ENCODE measurements around the gene CCDC191. TPM values are rescaled to one million over a fixed set of nuclear protein-coding genes. Genes with fewer than 3 reads are reported as not detected.

The CCDC191 gene
- total and polyA plus RNA-seq, 5 donors from 2014 or later = 0.87 to 6.5 (median 1.4) TPM

GRCh38 chr3:114078126-114078525, 21.8 kb upstream of the CCDC191 start:
- Mint-ChIP-seq H3K4me1 (peaks cover 0 to 5% (median 4%) of the 10 kb centered on the region in 4 donors), H3K36me3 (peaks cover 57% of the 10 kb centered on the region), H3K27ac (no peak overlapping the region), H3K27me3 (no peaks in the 10 kb centered on the region), H3K4me3 (no peak overlapping the region), H3K9me3 (no peaks in the 10 kb centered on the region)
- DNase-seq (no peak), ATAC-seq (ENCODE audit: low read depth in 2 of 2) (no peak)
- Histone ChIP-seq H3K27ac (ENCODE audit: insufficient read depth, low read length, poor library complexity, severe bottlenecking) (no peak overlapping the region), H3K27me3 (ENCODE audit: control insufficient read depth, insufficient read depth, low read length) (no peaks in the 10 kb centered on the region), H3K4me3 (ENCODE audit: low read depth, low read length) (no peak overlapping the region), H3K36me3 (ENCODE audit: control insufficient read depth, insufficient read depth, low read length) (peaks cover 90% of the 10 kb centered on the region), H3K9me3 (ENCODE audit: control insufficient read depth in 2 of 2, low read length in 2 of 2) (no peaks in the 10 kb centered on the region), H3K4me1 (ENCODE audit: control insufficient read depth, insufficient read depth, low read length, poor library complexity, severe bottlenecking) (no peaks in the 10 kb centered on the region)

GRCh38 chr3:114076711-114077110, 20.4 kb upstream of the CCDC191 start:
- H3K27me3 ChIP-seq (ENCODE audit: control insufficient read depth, insufficient read depth, low read length) = no peaks in the 10 kb centered on the region
- Mint-ChIP-seq H3K9me3 (no peaks in the 10 kb centered on the region), H3K4me1 (peaks cover 0 to 7% (median 4%) of the 10 kb centered on the region in 4 donors), H3K4me3 (no peak overlapping the region), H3K27ac (no peak overlapping the region), H3K36me3 (peaks cover 59% of the 10 kb centered on the region), H3K27me3 (no peaks in the 10 kb centered on the region)
- H3K36me3 ChIP-seq (ENCODE audit: control insufficient read depth, insufficient read depth, low read length) = peaks cover 89% of the 10 kb centered on the region
- H3K4me3 ChIP-seq (ENCODE audit: low read depth, low read length) = no peak overlapping the region
- H3K9me3 ChIP-seq (ENCODE audit: control insufficient read depth in 2 of 2, low read length in 2 of 2) = no peaks in the 10 kb centered on the region
- no peaks in the 10 kb centered on the region for H3K4me1 ChIP-seq (ENCODE audit: control insufficient read depth, insufficient read depth, low read length, poor library complexity, severe bottlenecking)
- ATAC-seq (ENCODE audit: low read depth in 2 of 2) (no peak), DNase-seq (no peak)
- H3K27ac ChIP-seq (ENCODE audit: insufficient read depth, low read length, poor library complexity, severe bottlenecking) = no peak overlapping the region

DNA sequence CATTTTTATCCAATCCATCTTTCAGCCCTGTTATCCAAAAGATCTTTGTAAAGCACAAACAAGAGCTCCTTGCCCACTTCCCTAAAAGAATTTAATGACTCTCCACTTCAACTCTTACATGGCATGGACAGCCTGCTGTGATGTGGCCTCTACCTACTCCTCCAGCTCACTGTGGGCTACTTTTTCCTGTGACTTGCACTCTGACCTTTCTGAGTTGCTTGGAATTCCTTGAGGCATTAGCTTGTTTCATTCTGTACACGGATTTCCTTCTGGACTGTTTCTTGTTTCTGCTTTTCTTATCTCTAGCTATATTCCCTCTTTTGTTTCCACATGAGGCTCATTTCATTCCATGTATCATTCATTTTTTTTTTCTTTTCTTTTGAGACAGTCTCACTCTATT, 15.5 kb upstream of the CCDC191 start:
- peaks cover 0 to 22% (median 3%) of the 10 kb centered on the region in 4 donors for H3K4me1 Mint-ChIP-seq
- Histone ChIP-seq H3K4me1 (ENCODE audit: control insufficient read depth, insufficient read depth, low read length, poor library complexity, severe bottlenecking) (no peaks in the 10 kb centered on the region), H3K27me3 (ENCODE audit: control insufficient read depth, insufficient read depth, low read length) (no peaks in the 10 kb centered on the region), H3K4me3 (ENCODE audit: low read depth, low read length) (no peak overlapping the region), H3K9me3 (ENCODE audit: control insufficient read depth in 2 of 2, low read length in 2 of 2) (no peaks in the 10 kb centered on the region), H3K27ac (ENCODE audit: insufficient read depth, low read length, poor library complexity, severe bottlenecking) (no peak overlapping the region), H3K36me3 (ENCODE audit: control insufficient read depth, insufficient read depth, low read length) (peaks cover 88% of the 10 kb centered on the region)
- H3K9me3 Mint-ChIP-seq = no peaks in the 10 kb centered on the region
- DNase-seq (no peak), ATAC-seq (ENCODE audit: low read depth in 2 of 2) (no peak)
- H3K36me3 Mint-ChIP-seq = peaks cover 51% of the 10 kb centered on the region
- no peaks in the 10 kb centered on the region for H3K27me3 Mint-ChIP-seq
- peak overlapping the region in 2 of 3 donors; percentile 9 to 52 for H3K27ac Mint-ChIP-seq
- H3K4me3 Mint-ChIP-seq = no peak overlapping the region

DNA sequence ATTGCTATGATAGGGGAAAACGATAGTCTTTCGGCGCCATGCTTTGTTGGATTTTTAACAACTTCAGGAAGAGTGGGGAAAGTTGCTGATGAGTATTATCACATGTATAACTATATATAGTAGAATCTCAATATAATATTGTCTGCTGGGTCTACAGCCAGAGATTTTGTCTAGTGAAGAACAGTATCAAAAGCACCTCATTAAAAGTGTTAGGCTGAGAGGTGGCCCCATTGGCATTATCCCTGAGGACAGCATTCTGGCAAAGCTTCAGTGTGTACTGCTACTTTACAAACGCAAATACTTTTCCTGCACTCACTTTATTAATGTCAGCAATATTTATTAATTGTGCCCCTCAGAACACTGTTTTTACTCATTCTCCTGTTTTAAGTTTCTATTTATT, 12.0 kb upstream of the CCDC191 start:
- no peaks in the 10 kb centered on the region for H3K9me3 ChIP-seq (ENCODE audit: control insufficient read depth in 2 of 2, low read length in 2 of 2)
- no peak overlapping the region for H3K27ac ChIP-seq (ENCODE audit: insufficient read depth, low read length, poor library complexity, severe bottlenecking)
- Mint-ChIP-seq H3K27ac (no peak overlapping the region), H3K4me3 (no peak overlapping the region), H3K9me3 (no peaks in the 10 kb centered on the region), H3K27me3 (no peaks in the 10 kb centered on the region), H3K36me3 (peaks cover 60% of the 10 kb centered on the region), H3K4me1 (peaks cover 0 to 28% (median 12%) of the 10 kb centered on the region in 4 donors)
- H3K4me1 ChIP-seq (ENCODE audit: control insufficient read depth, insufficient read depth, low read length, poor library complexity, severe bottlenecking) = no peaks in the 10 kb centered on the region
- ATAC-seq (ENCODE audit: low read depth in 2 of 2) (no peak), DNase-seq (no peak)
- peaks cover 72% of the 10 kb centered on the region for H3K36me3 ChIP-seq (ENCODE audit: control insufficient read depth, insufficient read depth, low read length)
- no peak overlapping the region for H3K4me3 ChIP-seq (ENCODE audit: low read depth, low read length)
- no peaks in the 10 kb centered on the region for H3K27me3 ChIP-seq (ENCODE audit: control insufficient read depth, insufficient read depth, low read length)

- ATAC-seq (ENCODE audit: low read depth in 2 of 2) (no peak), DNase-seq (no peak)
- H3K9me3 Mint-ChIP-seq = no peaks in the 10 kb centered on the region
- H3K36me3 ChIP-seq (ENCODE audit: control insufficient read depth, insufficient read depth, low read length) = peaks cover 68% of the 10 kb centered on the region
- H3K4me3 ChIP-seq (ENCODE audit: low read depth, low read length) = no peak overlapping the region
- no peaks in the 10 kb centered on the region for H3K9me3 ChIP-seq (ENCODE audit: control insufficient read depth in 2 of 2, low read length in 2 of 2)
- H3K27me3 Mint-ChIP-seq = no peaks in the 10 kb centered on the region
- H3K27ac Mint-ChIP-seq = no peak overlapping the region
- H3K4me3 Mint-ChIP-seq = no peak overlapping the region
- peaks cover 2 to 32% (median 14%) of the 10 kb centered on the region in 4 donors for H3K4me1 Mint-ChIP-seq
- H3K27ac ChIP-seq (ENCODE audit: insufficient read depth, low read length, poor library complexity, severe bottlenecking) = no peak overlapping the region
- peaks cover 56% of the 10 kb centered on the region for H3K36me3 Mint-ChIP-seq
- H3K27me3 ChIP-seq (ENCODE audit: control insufficient read depth, insufficient read depth, low read length) = no peaks in the 10 kb centered on the region
- H3K4me1 ChIP-seq (ENCODE audit: control insufficient read depth, insufficient read depth, low read length, poor library complexity, severe bottlenecking) = no peaks in the 10 kb centered on the region
Measured at GRCh38 chr3:114067804-114068203, 11.5 kb upstream of the CCDC191 start.

GRCh38 chr3:114060906-114061655, 4.8 kb upstream of the CCDC191 start:
- Mint-ChIP-seq H3K4me1 (peaks cover 39 to 65% (median 43%) of the 10 kb centered on the region in 4 donors), H3K9me3 (no peaks in the 10 kb centered on the region), H3K36me3 (peaks cover 23% of the 10 kb centered on the region), H3K4me3 (no peak overlapping the region), H3K27me3 (no peaks in the 10 kb centered on the region), H3K27ac (no peak overlapping the region)
- Histone ChIP-seq H3K4me3 (ENCODE audit: low read depth, low read length) (no peak overlapping the region), H3K36me3 (ENCODE audit: control insufficient read depth, insufficient read depth, low read length) (peaks cover 25% of the 10 kb centered on the region), H3K27me3 (ENCODE audit: control insufficient read depth, insufficient read depth, low read length) (no peaks in the 10 kb centered on the region), H3K9me3 (ENCODE audit: control insufficient read depth in 2 of 2, low read length in 2 of 2) (no peaks in the 10 kb centered on the region), H3K4me1 (ENCODE audit: control insufficient read depth, insufficient read depth, low read length, poor library complexity, severe bottlenecking) (peaks cover 18% of the 10 kb centered on the region), H3K27ac (ENCODE audit: insufficient read depth, low read length, poor library complexity, severe bottlenecking) (no peak overlapping the region)
- DNase-seq = no peak
- ATAC-seq (ENCODE audit: low read depth in 2 of 2) = no peak

- Mint-ChIP-seq H3K36me3 (peaks cover 3% of the 10 kb centered on the region), H3K27me3 (no peaks in the 10 kb centered on the region), H3K9me3 (no peaks in the 10 kb centered on the region), H3K4me3 (peak overlapping the region; percentile 59 to 100 (median 84)), H3K27ac (peak overlapping the region in 2 of 3 donors; percentile 30 to 31), H3K4me1 (peaks cover 33 to 63% (median 48%) of the 10 kb centered on the region in 4 donors)
- peaks cover 12% of the 10 kb centered on the region for H3K36me3 ChIP-seq (ENCODE audit: control insufficient read depth, insufficient read depth, low read length)
- H3K9me3 ChIP-seq (ENCODE audit: control insufficient read depth in 2 of 2, low read length in 2 of 2) = no peaks in the 10 kb centered on the region
- H3K27me3 ChIP-seq (ENCODE audit: control insufficient read depth, insufficient read depth, low read length) = no peaks in the 10 kb centered on the region
- peak overlapping the region; percentile 100 for H3K4me3 ChIP-seq (ENCODE audit: low read depth, low read length)
- no peak overlapping the region for H3K27ac ChIP-seq (ENCODE audit: insufficient read depth, low read length, poor library complexity, severe bottlenecking)
- ATAC-seq (ENCODE audit: low read depth in 2 of 2) (no peak), DNase-seq (no peak)
- peaks cover 25% of the 10 kb centered on the region for H3K4me1 ChIP-seq (ENCODE audit: control insufficient read depth, insufficient read depth, low read length, poor library complexity, severe bottlenecking)
Measured at GRCh38 chr3:114058646-114059045, 2.3 kb upstream of the CCDC191 start.

GRCh38 chr3:114057011-114057347, 653 bp upstream of the CCDC191 start:
- DNase-seq (no peak), ATAC-seq (ENCODE audit: low read depth in 2 of 2) (no peak)
- Mint-ChIP-seq H3K27me3 (no peaks in the 10 kb centered on the region), H3K36me3 (peaks cover 3% of the 10 kb centered on the region), H3K27ac (peak overlapping the region; percentile 85 to 96 (median 95)), H3K4me3 (peak overlapping the region; percentile 93 to 100 (median 95)), H3K4me1 (peaks cover 26 to 54% (median 39%) of the 10 kb centered on the region in 4 donors), H3K9me3 (no peaks in the 10 kb centered on the region)
- Histone ChIP-seq H3K9me3 (ENCODE audit: control insufficient read depth in 2 of 2, low read length in 2 of 2) (no peaks in the 10 kb centered on the region), H3K36me3 (ENCODE audit: control insufficient read depth, insufficient read depth, low read length) (peaks cover 12% of the 10 kb centered on the region), H3K27me3 (ENCODE audit: control insufficient read depth, insufficient read depth, low read length) (no peaks in the 10 kb centered on the region), H3K27ac (ENCODE audit: insufficient read depth, low read length, poor library complexity, severe bottlenecking) (peak overlapping the region; percentile 93), H3K4me3 (ENCODE audit: low read depth, low read length) (peak overlapping the region; percentile 100), H3K4me1 (ENCODE audit: control insufficient read depth, insufficient read depth, low read length, poor library complexity, severe bottlenecking) (peaks cover 25% of the 10 kb centered on the region)
